ENCODE measurements around the gene BAG3. TPM values are rescaled to one million over a fixed set of nuclear protein-coding genes. Genes with fewer than 3 reads are reported as not detected.

BAG3 gene
- total RNA-seq, 6 experiments from 2014 or later: 97.2 to 108 (median 101) TPM

DNA sequence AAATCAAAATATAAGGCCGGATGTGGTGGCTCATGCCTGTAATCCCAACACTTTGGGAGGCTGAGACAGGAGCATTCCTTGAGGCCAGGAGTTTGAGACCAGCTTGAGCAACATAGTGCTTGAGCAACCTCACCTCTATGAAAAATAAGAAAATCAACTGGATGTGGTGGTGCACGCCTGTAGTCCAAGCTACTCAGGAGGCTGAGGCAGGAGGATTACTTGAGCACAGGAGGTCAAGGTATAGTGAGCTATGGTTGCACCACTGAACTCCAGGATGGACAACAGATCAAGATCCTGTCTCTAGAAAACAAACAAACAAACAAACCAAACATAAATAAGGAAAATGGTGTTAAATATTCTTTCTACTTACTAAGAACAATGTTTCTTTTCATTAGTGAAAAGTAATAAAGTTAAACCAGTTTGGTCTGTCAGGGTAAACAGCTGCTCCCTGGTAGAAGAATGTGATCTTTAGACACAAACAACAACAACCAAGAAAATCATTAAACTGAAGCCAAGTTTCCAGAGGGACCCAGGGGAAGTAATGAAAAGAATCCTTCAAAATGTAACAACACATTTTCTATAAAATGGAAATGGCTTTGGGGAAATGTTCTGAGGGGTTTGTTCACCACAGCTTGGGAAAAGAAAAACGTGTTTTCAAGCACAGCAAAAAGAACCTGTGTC, 17.5 kb upstream of the BAG3 start:
- no peaks in the 10 kb centered on the region; the same call in none of the 2 replicates for H3K27me3 Mint-ChIP-seq (ENCODE audit: insufficient read depth)
- H3K4me1 Mint-ChIP-seq (ENCODE audit: low read depth): no peaks in the 10 kb centered on the region
- H3K9me3 Mint-ChIP-seq: no peaks in the 10 kb centered on the region
- no peaks in the 10 kb centered on the region for H3K36me3 Mint-ChIP-seq (ENCODE audit: low read depth)
- no peak overlapping the region for H3K4me3 Mint-ChIP-seq
- no peak for DNase-seq
- H3K27ac Mint-ChIP-seq: no peak overlapping the region
- TF ChIP-seq, protein P1, sequence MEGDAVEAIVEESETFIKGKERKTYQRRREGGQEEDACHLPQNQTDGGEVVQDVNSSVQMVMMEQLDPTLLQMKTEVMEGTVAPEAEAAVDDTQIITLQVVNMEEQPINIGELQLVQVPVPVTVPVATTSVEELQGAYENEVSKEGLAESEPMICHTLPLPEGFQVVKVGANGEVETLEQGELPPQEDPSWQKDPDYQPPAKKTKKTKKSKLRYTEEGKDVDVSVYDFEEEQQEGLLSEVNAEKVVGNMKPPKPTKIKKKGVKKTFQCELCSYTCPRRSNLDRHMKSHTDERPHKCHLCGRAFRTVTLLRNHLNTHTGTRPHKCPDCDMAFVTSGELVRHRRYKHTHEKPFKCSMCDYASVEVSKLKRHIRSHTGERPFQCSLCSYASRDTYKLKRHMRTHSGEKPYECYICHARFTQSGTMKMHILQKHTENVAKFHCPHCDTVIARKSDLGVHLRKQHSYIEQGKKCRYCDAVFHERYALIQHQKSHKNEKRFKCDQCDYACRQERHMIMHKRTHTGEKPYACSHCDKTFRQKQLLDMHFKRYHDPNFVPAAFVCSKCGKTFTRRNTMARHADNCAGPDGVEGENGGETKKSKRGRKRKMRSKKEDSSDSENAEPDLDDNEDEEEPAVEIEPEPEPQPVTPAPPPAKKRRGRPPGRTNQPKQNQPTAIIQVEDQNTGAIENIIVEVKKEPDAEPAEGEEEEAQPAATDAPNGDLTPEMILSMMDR (IDR thresholded peaks at IDR 0.05): no peak

GRCh38 chr10:119634219-119634544, 17.0 kb upstream of the BAG3 start:
- Mint-ChIP-seq H3K4me1 (ENCODE audit: low read depth) (no peaks in the 10 kb centered on the region), H3K36me3 (ENCODE audit: low read depth) (no peaks in the 10 kb centered on the region), H3K4me3 (no peak overlapping the region), H3K27ac (no peak overlapping the region), H3K27me3 (ENCODE audit: insufficient read depth) (no peaks in the 10 kb centered on the region; the same call in none of the 2 replicates), H3K9me3 (no peaks in the 10 kb centered on the region)
- TF ChIP-seq, protein P1 (IDR thresholded peaks at IDR 0.05): no peak
- DNase-seq: no peak

DNA sequence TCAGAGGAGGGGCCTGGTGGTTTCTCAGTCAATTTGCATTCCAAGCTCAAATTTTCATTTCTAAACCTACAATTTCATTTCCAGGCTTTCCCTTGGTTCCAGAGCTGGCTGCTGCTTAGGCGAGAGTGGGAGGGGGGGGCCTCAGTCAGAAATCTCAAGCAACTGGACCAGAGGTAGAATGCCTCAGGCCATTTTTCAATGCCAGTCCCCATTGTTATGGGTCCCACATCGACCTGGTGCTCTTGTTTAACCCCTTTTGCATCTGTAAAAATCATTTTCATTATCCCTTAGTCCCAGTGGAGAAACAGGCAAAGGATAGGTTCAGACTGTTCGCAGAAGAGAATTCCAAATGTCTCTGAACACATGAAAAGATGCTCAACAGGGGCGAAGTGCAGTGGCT, 13.5 kb upstream of the BAG3 start:
- no peaks in the 10 kb centered on the region for H3K36me3 Mint-ChIP-seq (ENCODE audit: low read depth)
- TF ChIP-seq, protein P1 (IDR thresholded peaks at IDR 0.05): no peak
- H3K27me3 Mint-ChIP-seq (ENCODE audit: insufficient read depth): no peaks in the 10 kb centered on the region; the same call in none of the 2 replicates
- no peak overlapping the region for H3K27ac Mint-ChIP-seq
- no peak for DNase-seq
- H3K4me1 Mint-ChIP-seq (ENCODE audit: low read depth): no peaks in the 10 kb centered on the region
- H3K4me3 Mint-ChIP-seq: no peak overlapping the region
- no peaks in the 10 kb centered on the region for H3K9me3 Mint-ChIP-seq

GRCh38 chr10:119638982-119639381, 12.2 kb upstream of the BAG3 start:
- TF ChIP-seq, protein P1 (IDR thresholded peaks at IDR 0.05): no peak
- H3K36me3 Mint-ChIP-seq (ENCODE audit: low read depth): 0 out of 2 replicates have a peak, but pooled peaks cover 4% of the 10 kb centered on the region
- no peaks in the 10 kb centered on the region; the same call in none of the 2 replicates for H3K27me3 Mint-ChIP-seq (ENCODE audit: insufficient read depth)
- peaks cover 9% of the 10 kb centered on the region for H3K4me1 Mint-ChIP-seq (ENCODE audit: low read depth)
- no peaks in the 10 kb centered on the region for H3K9me3 Mint-ChIP-seq
- no peak for DNase-seq
- H3K27ac Mint-ChIP-seq: no peak overlapping the region
- H3K4me3 Mint-ChIP-seq: no peak overlapping the region

GRCh38 chr10:119640384-119640783, 10.8 kb upstream of the BAG3 start:
- TF ChIP-seq, protein P1 (IDR thresholded peaks at IDR 0.05): no peak
- H3K9me3 Mint-ChIP-seq: peaks cover 10% of the 10 kb centered on the region
- no peaks in the 10 kb centered on the region; the same call in none of the 2 replicates for H3K27me3 Mint-ChIP-seq (ENCODE audit: insufficient read depth)
- no peak for DNase-seq
- no peak overlapping the region for H3K27ac Mint-ChIP-seq
- no peak overlapping the region for H3K4me3 Mint-ChIP-seq
- H3K36me3 Mint-ChIP-seq (ENCODE audit: low read depth): 0 out of 2 replicates have a peak, but pooled peaks cover 4% of the 10 kb centered on the region
- peaks cover 10% of the 10 kb centered on the region for H3K4me1 Mint-ChIP-seq (ENCODE audit: low read depth)
